ENCODE results near the gene FGF4.

The FGF4 gene

GRCh38 chr11:69727266-69727665 is 47.9 kb downstream of the FGF4 start:
- intact Hi-C loops (cut with DNase I; ENCODE audit: low total_unique reads) = no loop called here
- no peaks in the 10 kb centered on the region for H3K9me3 ChIP-seq
- no peak for DNase-seq
- peaks cover 0 to 89% of the 10 kb centered on the region in 2 donors for H3K27me3 ChIP-seq
- H3K27ac ChIP-seq = no peak overlapping the region
- no peaks in the 10 kb centered on the region for H3K4me1 ChIP-seq
- no peaks in the 10 kb centered on the region for H3K36me3 ChIP-seq
- TF ChIP-seq CTCF (IDR thresholded peaks at IDR 0.05) = no peak
- no peak overlapping the region for H3K4me3 ChIP-seq

- no peak for DNase-seq
- H3K36me3 ChIP-seq = no peaks in the 10 kb centered on the region
- peaks cover 0 to 91% of the 10 kb centered on the region in 2 donors for H3K27me3 ChIP-seq
- no peaks in the 10 kb centered on the region for H3K9me3 ChIP-seq
- TF ChIP-seq CTCF (IDR thresholded peaks at IDR 0.05) = no peak
- H3K4me3 ChIP-seq = no peak overlapping the region
- no peaks in the 10 kb centered on the region for H3K4me1 ChIP-seq
- intact Hi-C loops (cut with DNase I; ENCODE audit: low total_unique reads) = no loop called here
- no peak overlapping the region for H3K27ac ChIP-seq
These were observed 48.7 kb downstream of the FGF4 start for GRCh38 chr11:69726481-69726880.

GRCh38 chr11:69726019-69726418 is 49.1 kb downstream of the FGF4 start:
- no peak for TF ChIP-seq CTCF (IDR thresholded peaks at IDR 0.05)
- Histone ChIP-seq H3K27me3 (peaks cover 0 to 91% of the 10 kb centered on the region in 2 donors), H3K4me1 (no peaks in the 10 kb centered on the region), H3K4me3 (no peak overlapping the region), H3K27ac (no peak overlapping the region), H3K9me3 (no peaks in the 10 kb centered on the region), H3K36me3 (no peaks in the 10 kb centered on the region)
- no peak for DNase-seq
- intact Hi-C loops (cut with DNase I; ENCODE audit: low total_unique reads) = no loop called here

GRCh38 chr11:69721745-69722144 is 53.4 kb downstream of the FGF4 start:
- intact Hi-C loops (cut with DNase I; ENCODE audit: low total_unique reads) = no loop called here
- H3K27me3 ChIP-seq = peaks cover 0 to 89% of the 10 kb centered on the region in 2 donors
- no peak for TF ChIP-seq CTCF (IDR thresholded peaks at IDR 0.05)

GRCh38 chr11:69721106-69721505 is 54.0 kb downstream of the FGF4 start:
- Histone ChIP-seq H3K4me1 (no peaks in the 10 kb centered on the region), H3K36me3 (no peaks in the 10 kb centered on the region), H3K27ac (no peak overlapping the region), H3K9me3 (no peaks in the 10 kb centered on the region), H3K27me3 (peaks cover 0 to 89% of the 10 kb centered on the region in 2 donors), H3K4me3 (no peak overlapping the region)
- TF ChIP-seq CTCF (IDR thresholded peaks at IDR 0.05) = no peak
- DNase-seq = no peak
- intact Hi-C loops (cut with DNase I; ENCODE audit: low total_unique reads) = no loop called here

More at GRCh38 chr11:69721745-69722144, 53.4 kb downstream of the FGF4 start:
- Histone ChIP-seq H3K9me3 (no peaks in the 10 kb centered on the region), H3K4me1 (no peaks in the 10 kb centered on the region), H3K4me3 (no peak overlapping the region), H3K27ac (no peak overlapping the region), H3K36me3 (no peaks in the 10 kb centered on the region)
- no peak for DNase-seq
